Measurements from ENCODE around the gene RFX8.
"Not testable (repeated sequence)": the region's sequence is repeated elsewhere in the genome, so short reads cannot be mapped to it uniquely, and the experiment has no call there.

The RFX8 gene

GRCh38 chr2:101442042-101442666, 32.8 kb downstream of the RFX8 start:
- Histone ChIP-seq H3K27ac (ENCODE audit: low read depth, low read length) (no peak overlapping the region), H3K9ac (ENCODE audit: low read length) (no peak overlapping the region), H3K79me2 (ENCODE audit: insufficient read depth, low read length) (no peaks in the 10 kb centered on the region), H3K27me3 (ENCODE audit: low read length) (no peaks in the 10 kb centered on the region), H3K9me2 (replicated peaks; ENCODE audit: insufficient read depth, low read length) (no peaks in the 10 kb centered on the region), H3K4me3 (ENCODE audit: insufficient read depth, low read length, poor library complexity, severe bottlenecking) (no peak overlapping the region), H3F3A (ENCODE audit: insufficient read depth) (no peaks in the 10 kb centered on the region), H3K36me3 (ENCODE audit: low read length) (no peaks in the 10 kb centered on the region), H3K9me3 (ENCODE audit: insufficient read depth, low read length) (no peaks in the 10 kb centered on the region), H4K20me1 (ENCODE audit: low read depth, low read length) (no peaks in the 10 kb centered on the region), H2AFZ (ENCODE audit: low read depth, low read length, severe bottlenecking) (no peak overlapping the region), H3K4me2 (ENCODE audit: low read depth, low read length, poor library complexity, severe bottlenecking) (no peak overlapping the region)
- TF ChIP-seq, protein P1, sequence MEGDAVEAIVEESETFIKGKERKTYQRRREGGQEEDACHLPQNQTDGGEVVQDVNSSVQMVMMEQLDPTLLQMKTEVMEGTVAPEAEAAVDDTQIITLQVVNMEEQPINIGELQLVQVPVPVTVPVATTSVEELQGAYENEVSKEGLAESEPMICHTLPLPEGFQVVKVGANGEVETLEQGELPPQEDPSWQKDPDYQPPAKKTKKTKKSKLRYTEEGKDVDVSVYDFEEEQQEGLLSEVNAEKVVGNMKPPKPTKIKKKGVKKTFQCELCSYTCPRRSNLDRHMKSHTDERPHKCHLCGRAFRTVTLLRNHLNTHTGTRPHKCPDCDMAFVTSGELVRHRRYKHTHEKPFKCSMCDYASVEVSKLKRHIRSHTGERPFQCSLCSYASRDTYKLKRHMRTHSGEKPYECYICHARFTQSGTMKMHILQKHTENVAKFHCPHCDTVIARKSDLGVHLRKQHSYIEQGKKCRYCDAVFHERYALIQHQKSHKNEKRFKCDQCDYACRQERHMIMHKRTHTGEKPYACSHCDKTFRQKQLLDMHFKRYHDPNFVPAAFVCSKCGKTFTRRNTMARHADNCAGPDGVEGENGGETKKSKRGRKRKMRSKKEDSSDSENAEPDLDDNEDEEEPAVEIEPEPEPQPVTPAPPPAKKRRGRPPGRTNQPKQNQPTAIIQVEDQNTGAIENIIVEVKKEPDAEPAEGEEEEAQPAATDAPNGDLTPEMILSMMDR (IDR thresholded peaks at IDR 0.05; ENCODE audit: insufficient read depth, low read length, poor library complexity, severe bottlenecking): no peak
- no peak for TF ChIP-seq EZH2phosphoT487 (conservative IDR thresholded peaks at IDR 0.05; ENCODE audit: low read length)

DNA sequence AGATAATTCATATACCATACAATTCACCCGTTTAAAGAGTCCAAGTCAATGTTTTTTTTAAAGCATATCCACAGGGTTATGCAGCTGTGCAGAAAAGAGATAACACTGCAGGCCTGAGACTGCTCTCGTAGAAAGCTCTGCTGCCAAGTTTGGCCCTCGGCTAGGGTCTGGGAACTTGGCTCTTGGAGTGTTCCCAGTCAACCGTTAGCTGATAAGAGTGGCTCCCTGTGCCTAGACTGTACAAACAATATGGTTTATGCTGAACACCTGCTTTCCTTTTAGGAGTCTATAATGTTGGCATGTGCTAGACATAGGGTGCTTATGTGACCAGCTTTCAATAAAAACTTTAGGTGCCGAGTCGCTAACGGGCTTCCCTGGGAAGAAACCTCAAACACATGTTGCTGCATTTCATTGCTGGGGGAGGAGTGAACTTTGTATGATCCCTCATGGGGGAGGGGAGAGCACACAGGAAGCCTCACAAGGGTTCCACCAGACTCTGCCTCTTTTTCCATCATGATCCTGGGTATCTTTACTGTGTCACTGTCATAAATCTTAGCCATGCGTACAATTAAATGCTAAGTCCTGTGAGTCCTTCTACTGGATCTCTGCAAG, 34.7 kb downstream of the RFX8 start:
- Histone ChIP-seq H3K9me2 (replicated peaks; ENCODE audit: insufficient read depth, low read length) (no peaks in the 10 kb centered on the region), H3K36me3 (ENCODE audit: low read length) (no peaks in the 10 kb centered on the region), H3K4me3 (ENCODE audit: insufficient read depth, low read length, poor library complexity, severe bottlenecking) (no peak overlapping the region), H3F3A (ENCODE audit: insufficient read depth) (no peaks in the 10 kb centered on the region), H4K20me1 (ENCODE audit: low read depth, low read length) (no peaks in the 10 kb centered on the region), H3K9ac (ENCODE audit: low read length) (no peak overlapping the region), H3K27me3 (ENCODE audit: low read length) (no peaks in the 10 kb centered on the region), H3K4me2 (ENCODE audit: low read depth, low read length, poor library complexity, severe bottlenecking) (no peak overlapping the region), H3K9me3 (ENCODE audit: insufficient read depth, low read length) (no peaks in the 10 kb centered on the region), H3K27ac (ENCODE audit: low read depth, low read length) (no peak overlapping the region), H3K79me2 (ENCODE audit: insufficient read depth, low read length) (no peaks in the 10 kb centered on the region), H2AFZ (ENCODE audit: low read depth, low read length, severe bottlenecking) (no peak overlapping the region)
- TF ChIP-seq, protein P1 (IDR thresholded peaks at IDR 0.05; ENCODE audit: insufficient read depth, low read length, poor library complexity, severe bottlenecking): no peak
- TF ChIP-seq EZH2phosphoT487 (conservative IDR thresholded peaks at IDR 0.05; ENCODE audit: low read length): no peak

DNA sequence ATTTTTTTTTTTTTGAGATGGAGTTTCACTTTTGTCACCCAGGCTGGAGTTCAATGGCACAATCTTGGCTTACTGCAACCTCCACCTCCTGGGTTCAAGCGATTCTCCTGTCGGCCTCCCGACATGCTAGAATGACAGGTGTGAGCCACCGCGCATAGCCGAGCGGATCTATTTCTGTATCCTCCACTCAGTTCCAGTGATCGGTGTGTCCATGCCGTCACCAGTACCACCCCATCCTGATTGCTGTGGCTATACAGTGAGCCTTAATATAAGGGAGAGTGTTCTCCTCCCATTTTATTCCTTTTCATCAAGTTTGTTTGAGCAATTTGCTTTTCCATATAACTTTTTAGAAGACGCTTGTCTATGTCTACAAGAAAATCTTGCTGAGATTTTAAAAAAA, 35.2 kb downstream of the RFX8 start:
- Histone ChIP-seq H3K27me3 (ENCODE audit: low read length) (no peaks in the 10 kb centered on the region), H4K20me1 (ENCODE audit: low read depth, low read length) (no peaks in the 10 kb centered on the region), H3K9me2 (replicated peaks; ENCODE audit: insufficient read depth, low read length) (no peaks in the 10 kb centered on the region), H3F3A (ENCODE audit: insufficient read depth) (no peaks in the 10 kb centered on the region), H3K9ac (ENCODE audit: low read length) (no peak overlapping the region), H3K79me2 (ENCODE audit: insufficient read depth, low read length) (no peaks in the 10 kb centered on the region), H3K4me3 (ENCODE audit: insufficient read depth, low read length, poor library complexity, severe bottlenecking) (no peak overlapping the region), H2AFZ (ENCODE audit: low read depth, low read length, severe bottlenecking) (no peak overlapping the region), H3K27ac (ENCODE audit: low read depth, low read length) (no peak overlapping the region), H3K4me2 (ENCODE audit: low read depth, low read length, poor library complexity, severe bottlenecking) (no peak overlapping the region), H3K9me3 (ENCODE audit: insufficient read depth, low read length) (no peaks in the 10 kb centered on the region), H3K36me3 (ENCODE audit: low read length) (no peaks in the 10 kb centered on the region)
- TF ChIP-seq EZH2phosphoT487 (conservative IDR thresholded peaks at IDR 0.05; ENCODE audit: low read length): no peak
- TF ChIP-seq, protein P1 (IDR thresholded peaks at IDR 0.05; ENCODE audit: insufficient read depth, low read length, poor library complexity, severe bottlenecking): no peak

- H3K27ac ChIP-seq (ENCODE audit: low read depth, low read length); H3K9me3 ChIP-seq (ENCODE audit: insufficient read depth, low read length); H3K4me3 ChIP-seq (ENCODE audit: insufficient read depth, low read length, poor library complexity, severe bottlenecking); H3K9ac ChIP-seq (ENCODE audit: low read length); H3K36me3 ChIP-seq (ENCODE audit: low read length); H3K79me2 ChIP-seq (ENCODE audit: insufficient read depth, low read length); H2AFZ ChIP-seq (ENCODE audit: low read depth, low read length, severe bottlenecking); H3F3A ChIP-seq (ENCODE audit: insufficient read depth); H3K9me2 ChIP-seq (replicated peaks; ENCODE audit: insufficient read depth, low read length); H3K27me3 ChIP-seq (ENCODE audit: low read length); H4K20me1 ChIP-seq (ENCODE audit: low read depth, low read length); H3K4me2 ChIP-seq (ENCODE audit: low read depth, low read length, poor library complexity, severe bottlenecking): not testable (repeated sequence)
Measured at GRCh38 chr2:101438555-101438954, 36.4 kb downstream of the RFX8 start.

Measured in SU-DHL-6 (cell line).